GM12878 (cell line): ENCODE data around the gene ANXA10. TPM values are rescaled to one million over a fixed set of nuclear protein-coding genes. Genes with fewer than 3 reads are reported as not detected.

Experiments
- ATAC-seq: fragments of 200-7000 bp; cut with Tn5 transposase; 3 replicates; pipeline ENCODE4 v1.9.1; 2020; ENCODE audit warnings: mild to moderate bottlenecking, moderate library complexity
- BruUV-seq: library from RNA; stranded (reverse); fragments of 400-500 nt; replicated peaks from 2 replicates; lab custom pipeline; 2021; lab: Mats Ljungman, UMichigan
- CTCF ChIA-PET: fragments of 300-600 bp; sonication (Branson Sonifier 250); formaldehyde crosslinking; extraction: SDS; loops from one replicate; lab custom pipeline; 2021; ENCODE audit warnings: inconsistent platforms; lab: Yijun Ruan, JAX
- POLR2A ChIA-PET: fragments of 350-600 bp; formaldehyde crosslinking; extraction: SDS; loops from one replicate; lab custom pipeline; 2021; ENCODE audit warnings: inconsistent platforms; lab: Charles Lee
- RAD21 ChIA-PET: fragments of 300-600 bp; sonication (Branson Sonifier 250); formaldehyde crosslinking; loops from one replicate; lab custom pipeline; 2023; ENCODE audit warnings: antibody characterized with exemption; ENCODE audit not compliant: unreplicated experiment; lab: Charles Lee
- SMC1A ChIA-PET: fragments of 300-600 bp; sonication (Branson Sonifier 250); formaldehyde crosslinking; loops from one replicate; lab custom pipeline; 2023; ENCODE audit not compliant: unreplicated experiment, uncharacterized antibody; lab: Charles Lee
- DNase-seq: peaks from one replicate; pipeline ENCODE4 v3.0.0-alpha.2; 2011; ENCODE audit warnings: low read depth, low spot score
- FAIRE-seq: peaks from 3 replicates; lab custom pipeline; 2011; peaks lifted over from hg19 to GRCh38; lab: Jason Lieb, UNC
- H2AFZ ChIP-seq: 2 replicates; pipeline ENCODE4 v1.6.0; 2011; ENCODE audit warnings: low read depth, low read length, control low read depth; ENCODE audit not compliant: control insufficient read depth
- H3K27ac ChIP-seq: 2 replicates; pipeline ENCODE4 v1.5.1; 2011; ENCODE audit warnings: control low read depth; ENCODE audit not compliant: control insufficient read depth, insufficient read depth
- H3K27me3 ChIP-seq, 2 experiments: replicated peaks in 1 of 2; 2 replicates each; pipeline versions ENCODE4 v1.6.0 to v1.6.1; 2011; ENCODE audit warnings: low read length in 1 of 2; ENCODE audit not compliant: control insufficient read depth in 2 of 2, insufficient read depth in 2 of 2
- H3K36me3 ChIP-seq, 2 experiments: 2 replicates each; pipeline ENCODE4 v1.5.1; 2011; ENCODE audit warnings: low read length in 1 of 2; ENCODE audit not compliant: control insufficient read depth in 2 of 2, insufficient read depth in 2 of 2
- H3K4me1 ChIP-seq: 2 replicates; pipeline ENCODE4 v1.6.1; 2011; ENCODE audit warnings: mild to moderate bottlenecking, low read length, moderate library complexity, mixed read lengths; ENCODE audit not compliant: control insufficient read depth, insufficient read depth
- H3K4me2 ChIP-seq: 2 replicates; pipeline ENCODE4 v1.6.0; 2011; ENCODE audit warnings: control low read depth; ENCODE audit not compliant: control insufficient read depth, insufficient read depth
- H3K4me3 ChIP-seq: fragments of 200-600 bp; sonication (generic); 2 replicates; pipeline ENCODE4 v1.5.1; 2016
- H3K79me2 ChIP-seq: 2 replicates; pipeline ENCODE4 v1.6.0; 2011; ENCODE audit warnings: low read length; ENCODE audit not compliant: control insufficient read depth, insufficient read depth
- H3K9ac ChIP-seq: 2 replicates; pipeline ENCODE4 v1.8.0; 2011; ENCODE audit warnings: low read length, control low read depth, mixed read lengths; ENCODE audit not compliant: control insufficient read depth, insufficient read depth
- H3K9me3 ChIP-seq: replicated peaks from 3 replicates; pipeline ENCODE4 v1.5.1; 2011; ENCODE audit warnings: mild to moderate bottlenecking, low read length; ENCODE audit not compliant: control insufficient read depth, insufficient read depth
- H4K20me1 ChIP-seq: 2 replicates; pipeline ENCODE4 v1.6.0; 2011; ENCODE audit not compliant: control insufficient read depth, insufficient read depth
- ATF7 ChIP-seq: fragments of 450-650 bp; IDR thresholded peaks from 2 replicates; pipeline ENCODE4 v1.6.1; 2016; ENCODE audit warnings: low read depth, mild to moderate bottlenecking
- CEBPB ChIP-seq, 2 experiments: fragments of 150-350 bp in 1 of 2; IDR thresholded peaks; 2 replicates each; pipeline ENCODE4 v1.6.1; 2012 to 2014; ENCODE audit warnings: low read depth in 2 of 2, low read length in 2 of 2, borderline replicate concordance in 1 of 2, inconsistent platforms in 1 of 2
- ETV6 ChIP-seq, 2 experiments: fragments of 450-650 bp in 1 of 2; IDR thresholded peaks in 1 of 2; conservative IDR thresholded peaks in 1 of 2; 2 replicates each; pipeline ENCODE4 v1.6.1; 2014; ENCODE audit warnings: antibody characterized with exemption in 1 of 2, borderline replicate concordance in 1 of 2, low read depth in 1 of 2, mild to moderate bottlenecking in 1 of 2, moderate library complexity in 1 of 2
- FOXK2 ChIP-seq: fragments of 450-650 bp; IDR thresholded peaks from 2 replicates; pipeline ENCODE4 v1.6.1; 2017; ENCODE audit warnings: mild to moderate bottlenecking, moderate library complexity
- FOXM1 ChIP-seq: IDR thresholded peaks from 2 replicates; pipeline ENCODE4 v1.6.1; 2012; ENCODE audit warnings: low read depth, mild to moderate bottlenecking, inconsistent platforms, low read length, moderate library complexity
- MTA3 ChIP-seq: IDR thresholded peaks from 2 replicates; pipeline ENCODE4 v1.6.1; 2012; ENCODE audit warnings: low read length, inconsistent platforms, borderline replicate concordance
- NFIC ChIP-seq: IDR thresholded peaks from 2 replicates; pipeline ENCODE4 v1.6.1; 2012; ENCODE audit warnings: low read depth, mild to moderate bottlenecking, inconsistent platforms, low read length, moderate library complexity
- POLR2AphosphoS2 ChIP-seq: IDR thresholded peaks from 2 replicates; pipeline ENCODE4 v1.6.1; 2011; ENCODE audit warnings: low read depth, mild to moderate bottlenecking, low read length, improper control_type of control experiment, moderate library complexity
- SMAD5 ChIP-seq: IDR thresholded peaks from 2 replicates; pipeline ENCODE4 v1.6.1; 2016; ENCODE audit warnings: antibody characterized with exemption, low read depth
- SUZ12 ChIP-seq: fragments of 200-600 bp; sonication (generic); IDR thresholded peaks from one replicate; pipeline ENCODE4 v1.6.1; 2018; ENCODE audit warnings: antibody characterized with exemption, mild to moderate bottlenecking; ENCODE audit not compliant: unreplicated experiment
- TAF1 ChIP-seq: IDR thresholded peaks from 2 replicates; pipeline ENCODE4 v1.6.1; 2011; ENCODE audit warnings: mild to moderate bottlenecking, low read depth, low read length, borderline replicate concordance
- WRNIP1 ChIP-seq: IDR thresholded peaks from 2 replicates; pipeline ENCODE4 v1.6.1; 2011; ENCODE audit warnings: low read depth, low read length, improper control_type of control experiment, borderline replicate concordance
- ZNF687 ChIP-seq: fragments of 450-650 bp; IDR thresholded peaks from 2 replicates; pipeline ENCODE4 v1.6.1; 2017; ENCODE audit warnings: mild to moderate bottlenecking, moderate library complexity
- in situ Hi-C: fragments of 300-500 bp; cut with MboI; formaldehyde crosslinking; loops from 9 replicates; pipeline ENCODE4 v1.14.3; 2018; ENCODE audit warnings: mixed read lengths
- intact Hi-C: fragments of 100-400 bp; cut with micrococcal nuclease; formaldehyde crosslinking; loops from one replicate; pipeline ENCODE4 v1.14.2; 2022; ENCODE audit not compliant: unreplicated experiment
- polyA plus RNA-seq, 11 experiments: library from polyadenylated mRNA; depleted of rRNA in 4 of 11; unstranded in 6 of 11; stranded (reverse) in 5 of 11; fragments of >200 nt; fragmentation: Nextera tagmentation in 4 of 11; fragmentation: Illumina TruSeq in 1 of 11; extraction: Ambion mirVana in 4 of 11; extraction: Trizol in 1 of 11; gene quantifications; 1 replicate in 1 of 11; 2 replicates in 10 of 11; pipeline versions ENCODE4 v1.2.1 to v1.2.3, GENCODE V29; 2011 to 2016; ENCODE audit warnings: inconsistent platforms in 2 of 11, missing spikeins in 2 of 11, low read depth in 1 of 11
- total RNA-seq, 4 experiments: library from RNA; depleted of rRNA in 3 of 4; stranded (reverse); fragments of >200 nt in 3 of 4; fragmentation: Illumina TruSeq in 1 of 4; extraction: Trizol in 1 of 4; gene quantifications; 2 replicates each; pipeline versions ENCODE4 v1.2.1 to v1.2.3, GENCODE V29; 2013 to 2021

The ANXA10 gene
- total and polyA plus RNA-seq, 10 of the 15 experiments (the other 5 are each of a cell fraction or from before 2014, with no cell fraction given) = not detected

GRCh38 chr4:168129802-168130201 lies 37.5 kb downstream of the ANXA10 start (continued):
- no peak for TF ChIP-seq POLR2AphosphoS2
- TF ChIP-seq ATF7 = no peak

- intact Hi-C loops = no loop called here
- Histone ChIP-seq H3K79me2 (no peaks in the 10 kb centered on the region), H3K9me3 (no peaks in the 10 kb centered on the region), H3K27ac (no peak overlapping the region), H3K4me3 (no peak overlapping the region), H2AFZ (no peak overlapping the region), H3K4me1 (no peaks in the 10 kb centered on the region), H4K20me1 (no peaks in the 10 kb centered on the region), H3K4me2 (no peak overlapping the region), H3K27me3 (no peaks in the 10 kb centered on the region), H3K36me3 (no peaks in the 10 kb centered on the region), H3K9ac (no peak overlapping the region)
- TF ChIP-seq TAF1 = no peak
- no peak for TF ChIP-seq FOXM1
- no peak for TF ChIP-seq FOXK2
- TF ChIP-seq ZNF687 = no peak
- TF ChIP-seq CEBPB (IDR thresholded peaks at IDR 0.05; ENCODE audit: borderline replicate concordance in 1 of 2, low read depth in 2 of 2, low read length in 2 of 2) = no peak
- TF ChIP-seq SUZ12 = no peak
- TF ChIP-seq NFIC = no peak
- TF ChIP-seq WRNIP1 = no peak
- no peak for TF ChIP-seq MTA3
- TF ChIP-seq ETV6 (conservative IDR thresholded peaks at IDR 0.05 in 1 of 2, IDR thresholded peaks at IDR 0.05 in 1 of 2; ENCODE audit: borderline replicate concordance in 1 of 2, low read depth in 1 of 2) = no peak
- no peak for TF ChIP-seq SMAD5
- RAD21 ChIA-PET = no interaction called here
- DNase-seq (no peak), ATAC-seq (no peak), FAIRE-seq (no peak)
- CTCF ChIA-PET = no interaction called here
- BruUV-seq = no TSS peak
- SMC1A ChIA-PET = no interaction called here
- POLR2A ChIA-PET = no interaction called here
- in situ Hi-C loops = no loop called here
These were observed 38.9 kb downstream of the ANXA10 start for GRCh38 chr4:168131196-168131595.
